ENCODE results near the gene ACLY.

The ACLY gene

DNA sequence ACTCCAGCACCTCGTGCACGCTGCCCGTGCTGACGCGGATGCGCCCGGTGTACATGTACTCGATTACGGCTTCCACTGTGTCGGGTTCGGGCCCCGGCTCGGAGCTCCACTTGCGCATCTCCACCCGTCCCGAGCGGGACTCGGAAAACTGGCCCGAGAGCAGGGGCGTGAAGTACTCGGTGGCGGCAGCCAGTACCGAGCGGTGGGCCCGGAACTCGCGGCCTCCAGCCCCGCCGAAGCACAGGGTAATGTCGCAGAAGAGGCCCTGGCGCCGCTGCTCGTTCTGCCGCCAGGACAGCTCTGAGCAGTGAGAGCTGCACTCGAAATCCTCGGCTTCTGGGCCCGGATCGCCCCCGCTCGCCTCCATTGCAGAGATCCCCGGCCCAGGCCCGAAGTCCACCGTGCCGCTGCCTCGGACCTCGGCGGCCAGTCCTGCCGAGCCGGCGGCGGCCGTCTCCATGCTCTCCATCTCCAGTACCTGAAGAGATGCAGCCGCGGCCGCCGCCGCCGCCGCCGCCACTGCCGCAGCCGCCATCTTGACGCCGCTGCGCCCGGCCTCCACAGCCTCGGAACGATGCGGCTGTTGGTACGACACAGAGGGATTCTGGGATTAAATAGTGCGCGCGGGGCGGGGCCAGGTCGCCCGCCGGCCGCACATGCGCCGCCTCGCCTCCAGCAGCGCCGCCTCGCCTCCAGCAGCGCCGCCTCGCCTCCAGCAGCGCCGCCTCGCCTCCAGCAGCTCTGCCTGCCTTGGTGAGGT is 53.7 kb downstream of the ACLY start, which contains the start of gene KLHL11 (continued):
- TF ChIP-seq, protein P1, sequence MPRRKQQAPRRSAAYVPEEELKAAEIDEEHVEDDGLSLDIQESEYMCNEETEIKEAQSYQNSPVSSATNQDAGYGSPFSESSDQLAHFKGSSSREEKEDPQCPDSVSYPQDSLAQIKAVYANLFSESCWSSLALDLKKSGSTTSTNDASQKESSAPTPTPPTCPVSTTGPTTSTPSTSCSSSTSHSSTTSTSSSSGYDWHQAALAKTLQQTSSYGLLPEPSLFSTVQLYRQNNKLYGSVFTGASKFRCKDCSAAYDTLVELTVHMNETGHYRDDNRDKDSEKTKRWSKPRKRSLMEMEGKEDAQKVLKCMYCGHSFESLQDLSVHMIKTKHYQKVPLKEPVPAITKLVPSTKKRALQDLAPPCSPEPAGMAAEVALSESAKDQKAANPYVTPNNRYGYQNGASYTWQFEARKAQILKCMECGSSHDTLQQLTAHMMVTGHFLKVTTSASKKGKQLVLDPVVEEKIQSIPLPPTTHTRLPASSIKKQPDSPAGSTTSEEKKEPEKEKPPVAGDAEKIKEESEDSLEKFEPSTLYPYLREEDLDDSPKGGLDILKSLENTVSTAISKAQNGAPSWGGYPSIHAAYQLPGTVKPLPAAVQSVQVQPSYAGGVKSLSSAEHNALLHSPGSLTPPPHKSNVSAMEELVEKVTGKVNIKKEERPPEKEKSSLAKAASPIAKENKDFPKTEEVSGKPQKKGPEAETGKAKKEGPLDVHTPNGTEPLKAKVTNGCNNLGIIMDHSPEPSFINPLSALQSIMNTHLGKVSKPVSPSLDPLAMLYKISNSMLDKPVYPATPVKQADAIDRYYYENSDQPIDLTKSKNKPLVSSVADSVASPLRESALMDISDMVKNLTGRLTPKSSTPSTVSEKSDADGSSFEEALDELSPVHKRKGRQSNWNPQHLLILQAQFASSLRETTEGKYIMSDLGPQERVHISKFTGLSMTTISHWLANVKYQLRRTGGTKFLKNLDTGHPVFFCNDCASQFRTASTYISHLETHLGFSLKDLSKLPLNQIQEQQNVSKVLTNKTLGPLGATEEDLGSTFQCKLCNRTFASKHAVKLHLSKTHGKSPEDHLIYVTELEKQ (tag by site-specific recombination; IDR thresholded peaks at IDR 0.05; ENCODE audit: borderline replicate concordance), result no peak
- peak; percentile 38; the same call in 1 of the 2 replicates for TF ChIP-seq KLF8 (tag by site-specific recombination; IDR thresholded peaks at IDR 0.05)
- TF ChIP-seq ZBTB6 (tag by site-specific recombination; IDR thresholded peaks at IDR 0.05), result 0 out of 2 replicates have a peak, but pooled peaks have one; percentile 35
- TF ChIP-seq ZNF302 (tag by site-specific recombination; IDR thresholded peaks at IDR 0.05; ENCODE audit: low read depth), result no peak
- TF ChIP-seq ZNF549 (tag by site-specific recombination; IDR thresholded peaks at IDR 0.05), result no peak
- TF ChIP-seq ZNF335 (tag by site-specific recombination; conservative IDR thresholded peaks at IDR 0.05), result peak; percentile 54; the same call in 1 of the 2 replicates
- TF ChIP-seq ZNF548 (tag by site-specific recombination; IDR thresholded peaks at IDR 0.05), result no peak
- no peak for TF ChIP-seq ZNF155 (tag by site-specific recombination; IDR thresholded peaks at IDR 0.05)
- TF ChIP-seq, protein P2, sequence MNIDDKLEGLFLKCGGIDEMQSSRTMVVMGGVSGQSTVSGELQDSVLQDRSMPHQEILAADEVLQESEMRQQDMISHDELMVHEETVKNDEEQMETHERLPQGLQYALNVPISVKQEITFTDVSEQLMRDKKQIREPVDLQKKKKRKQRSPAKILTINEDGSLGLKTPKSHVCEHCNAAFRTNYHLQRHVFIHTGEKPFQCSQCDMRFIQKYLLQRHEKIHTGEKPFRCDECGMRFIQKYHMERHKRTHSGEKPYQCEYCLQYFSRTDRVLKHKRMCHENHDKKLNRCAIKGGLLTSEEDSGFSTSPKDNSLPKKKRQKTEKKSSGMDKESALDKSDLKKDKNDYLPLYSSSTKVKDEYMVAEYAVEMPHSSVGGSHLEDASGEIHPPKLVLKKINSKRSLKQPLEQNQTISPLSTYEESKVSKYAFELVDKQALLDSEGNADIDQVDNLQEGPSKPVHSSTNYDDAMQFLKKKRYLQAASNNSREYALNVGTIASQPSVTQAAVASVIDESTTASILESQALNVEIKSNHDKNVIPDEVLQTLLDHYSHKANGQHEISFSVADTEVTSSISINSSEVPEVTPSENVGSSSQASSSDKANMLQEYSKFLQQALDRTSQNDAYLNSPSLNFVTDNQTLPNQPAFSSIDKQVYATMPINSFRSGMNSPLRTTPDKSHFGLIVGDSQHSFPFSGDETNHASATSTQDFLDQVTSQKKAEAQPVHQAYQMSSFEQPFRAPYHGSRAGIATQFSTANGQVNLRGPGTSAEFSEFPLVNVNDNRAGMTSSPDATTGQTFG (tag by site-specific recombination; IDR thresholded peaks at IDR 0.05; ENCODE audit: borderline replicate concordance), result no peak
- TF ChIP-seq MYNN (tag by site-specific recombination; IDR thresholded peaks at IDR 0.05; ENCODE audit: borderline replicate concordance), result no peak
- TF ChIP-seq EGR2 (tag by site-specific recombination; IDR thresholded peaks at IDR 0.05; ENCODE audit: low read depth), result no peak
- TF ChIP-seq PBX3 (CRISPR knock-in tag; IDR thresholded peaks at IDR 0.05), result peak; percentile 83; the same call in 1 of the 2 replicates
- no peak for TF ChIP-seq RBAK (tag by site-specific recombination; IDR thresholded peaks at IDR 0.05)
- peak; percentile 63 for TF ChIP-seq ZEB2 (tag by site-specific recombination; IDR thresholded peaks at IDR 0.05)
- TF ChIP-seq, protein P3, sequence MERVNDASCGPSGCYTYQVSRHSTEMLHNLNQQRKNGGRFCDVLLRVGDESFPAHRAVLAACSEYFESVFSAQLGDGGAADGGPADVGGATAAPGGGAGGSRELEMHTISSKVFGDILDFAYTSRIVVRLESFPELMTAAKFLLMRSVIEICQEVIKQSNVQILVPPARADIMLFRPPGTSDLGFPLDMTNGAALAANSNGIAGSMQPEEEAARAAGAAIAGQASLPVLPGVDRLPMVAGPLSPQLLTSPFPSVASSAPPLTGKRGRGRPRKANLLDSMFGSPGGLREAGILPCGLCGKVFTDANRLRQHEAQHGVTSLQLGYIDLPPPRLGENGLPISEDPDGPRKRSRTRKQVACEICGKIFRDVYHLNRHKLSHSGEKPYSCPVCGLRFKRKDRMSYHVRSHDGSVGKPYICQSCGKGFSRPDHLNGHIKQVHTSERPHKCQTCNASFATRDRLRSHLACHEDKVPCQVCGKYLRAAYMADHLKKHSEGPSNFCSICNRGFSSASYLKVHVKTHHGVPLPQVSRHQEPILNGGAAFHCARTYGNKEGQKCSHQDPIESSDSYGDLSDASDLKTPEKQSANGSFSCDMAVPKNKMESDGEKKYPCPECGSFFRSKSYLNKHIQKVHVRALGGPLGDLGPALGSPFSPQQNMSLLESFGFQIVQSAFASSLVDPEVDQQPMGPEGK (tag by site-specific recombination; IDR thresholded peaks at IDR 0.05), result no peak
- TF ChIP-seq, protein P4, sequence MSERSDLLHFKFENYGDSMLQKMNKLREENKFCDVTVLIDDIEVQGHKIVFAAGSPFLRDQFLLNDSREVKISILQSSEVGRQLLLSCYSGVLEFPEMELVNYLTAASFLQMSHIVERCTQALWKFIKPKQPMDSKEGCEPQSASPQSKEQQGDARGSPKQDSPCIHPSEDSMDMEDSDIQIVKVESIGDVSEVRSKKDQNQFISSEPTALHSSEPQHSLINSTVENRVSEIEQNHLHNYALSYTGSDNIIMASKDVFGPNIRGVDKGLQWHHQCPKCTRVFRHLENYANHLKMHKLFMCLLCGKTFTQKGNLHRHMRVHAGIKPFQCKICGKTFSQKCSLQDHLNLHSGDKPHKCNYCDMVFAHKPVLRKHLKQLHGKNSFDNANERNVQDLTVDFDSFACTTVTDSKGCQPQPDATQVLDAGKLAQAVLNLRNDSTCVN (tag by site-specific recombination; optimal IDR thresholded peaks at IDR 0.05), result peak; percentile 98
- no peak for TF ChIP-seq ZNF510 (tag by site-specific recombination; IDR thresholded peaks at IDR 0.05; ENCODE audit: insufficient replicate concordance)
- peak; percentile 79 for TF ChIP-seq ZBTB17 (tag by site-specific recombination; IDR thresholded peaks at IDR 0.05)
- peak; percentile 55; the same call in 1 of the 2 replicates for TF ChIP-seq ZSCAN16 (tag by site-specific recombination; IDR thresholded peaks at IDR 0.05)
- peak; percentile 90 for TF ChIP-seq YY2 (tag by site-specific recombination; IDR thresholded peaks at IDR 0.05)
- TF ChIP-seq SCRT1 (tag by site-specific recombination; IDR thresholded peaks at IDR 0.05; ENCODE audit: borderline replicate concordance), result peak; percentile 81; the same call in 1 of the 2 replicates
- no peak for TF ChIP-seq ZNF768 (tag by site-specific recombination; IDR thresholded peaks at IDR 0.05)
- no peak for TF ChIP-seq ZNF416 (tag by site-specific recombination; IDR thresholded peaks at IDR 0.05)
- TF ChIP-seq ZNF580 (tag by site-specific recombination; IDR thresholded peaks at IDR 0.05), result no peak
- no peak for TF ChIP-seq ZNF324 (tag by site-specific recombination; IDR thresholded peaks at IDR 0.05)
- TF ChIP-seq KLF1 (tag by site-specific recombination; IDR thresholded peaks at IDR 0.05), result 0 out of 2 replicates have a peak, but pooled peaks have one; percentile 26
- TF ChIP-seq REPIN1 (tag by site-specific recombination; IDR thresholded peaks at IDR 0.05; ENCODE audit: low read depth), result no peak

All from HEK293 (cell line).